Liver (tissue), 9 donors: ENCODE measurements around the gene ALG9. TPM values are rescaled to one million over a fixed set of nuclear protein-coding genes. Genes with fewer than 3 reads are reported as not detected.

ENCODE experiments used
- DNase-seq: peaks from one replicate; pipeline ENCODE4 v3.0.0-alpha.2; 2017; ENCODE audit warnings: low spot score
- H3K27ac ChIP-seq, 2 donors: one replicate each; pipeline ENCODE4 v1.7.0; 2013; ENCODE audit warnings: inconsistent platforms in 2 of 2, low read length in 2 of 2, control low read depth in 1 of 2, low read depth in 1 of 2, mild to moderate bottlenecking in 1 of 2
- H3K27me3 ChIP-seq, 4 donors: one replicate each; pipeline versions ENCODE4 v1.6.1 to v1.7.0; 2013; ENCODE audit warnings: low read length in 3 of 4, inconsistent platforms in 1 of 4, mild to moderate bottlenecking in 1 of 4, moderate library complexity in 1 of 4; ENCODE audit not compliant: control insufficient read depth in 4 of 4, insufficient read depth in 4 of 4
- H3K36me3 ChIP-seq, 4 donors: one replicate each; pipeline versions ENCODE4 v1.6.1 to v1.7.0; 2013; ENCODE audit warnings: low read length in 3 of 4, mild to moderate bottlenecking in 3 of 4, low read depth in 1 of 4, moderate library complexity in 1 of 4; ENCODE audit not compliant: control insufficient read depth in 4 of 4, insufficient read depth in 3 of 4
- H3K4me1 ChIP-seq, 4 donors: one replicate each; pipeline versions ENCODE4 v1.6.1 to v1.7.0; 2013; ENCODE audit warnings: low read length in 3 of 4, mild to moderate bottlenecking in 3 of 4, moderate library complexity in 1 of 4; ENCODE audit not compliant: control insufficient read depth in 4 of 4, insufficient read depth in 4 of 4
- H3K4me3 ChIP-seq, 3 donors: one replicate each; pipeline versions ENCODE4 v1.6.1 to v1.7.0; 2013; ENCODE audit warnings: low read length in 3 of 3, control low read depth in 1 of 3, low read depth in 1 of 3, mild to moderate bottlenecking in 1 of 3
- H3K9ac ChIP-seq, 2 donors: one replicate each; pipeline ENCODE4 v1.7.0; 2013; ENCODE audit warnings: low read length in 2 of 2, mild to moderate bottlenecking in 2 of 2, moderate library complexity in 2 of 2, control low read depth in 1 of 2, low read depth in 1 of 2
- H3K9me3 ChIP-seq, 4 donors: one replicate each; pipeline versions ENCODE4 v1.6.1 to v1.7.0; 2013; ENCODE audit warnings: low read length in 3 of 4; ENCODE audit not compliant: control insufficient read depth in 4 of 4
- ATF3 ChIP-seq: IDR thresholded peaks from 2 replicates; pipeline ENCODE4 v1.6.1; 2016; ENCODE audit warnings: antibody characterized with exemption
- EGR1 ChIP-seq, 2 donors: IDR thresholded peaks; 2 replicates each; pipeline ENCODE4 v1.6.1; 2016 to 2018; ENCODE audit warnings: antibody characterized with exemption in 2 of 2, low read depth in 2 of 2
- FOXA1 ChIP-seq: IDR thresholded peaks from 2 replicates; pipeline ENCODE4 v1.6.1; 2016; ENCODE audit warnings: antibody characterized with exemption
- FOXA2 ChIP-seq: IDR thresholded peaks from 2 replicates; pipeline ENCODE4 v1.6.1; 2016; ENCODE audit warnings: antibody characterized with exemption
- GABPA ChIP-seq, 2 donors: IDR thresholded peaks in 1 of 2; conservative IDR thresholded peaks in 1 of 2; 2 replicates each; pipeline ENCODE4 v1.6.1; 2016; ENCODE audit warnings: antibody characterized with exemption in 2 of 2, mild to moderate bottlenecking in 1 of 2, moderate library complexity in 1 of 2
- HNF4A ChIP-seq, 2 donors: conservative IDR thresholded peaks; 2 replicates each; pipeline ENCODE4 v1.6.1; 2016; ENCODE audit warnings: antibody characterized with exemption in 2 of 2, mild to moderate bottlenecking in 2 of 2
- HNF4G ChIP-seq: IDR thresholded peaks from 2 replicates; pipeline ENCODE4 v1.6.1; 2016; ENCODE audit warnings: antibody characterized with exemption
- JUND ChIP-seq, 2 donors: IDR thresholded peaks; 2 replicates each; pipeline ENCODE4 v1.6.1; 2016; ENCODE audit warnings: antibody characterized with exemption in 2 of 2
- NR2F2 ChIP-seq: IDR thresholded peaks from 2 replicates; pipeline ENCODE4 v1.6.1; 2016; ENCODE audit warnings: antibody characterized with exemption
- RAD21 ChIP-seq, 2 donors: IDR thresholded peaks; 2 replicates each; pipeline ENCODE4 v1.6.1; 2016; ENCODE audit warnings: antibody characterized with exemption in 2 of 2, mild to moderate bottlenecking in 2 of 2
- RXRA ChIP-seq, 2 donors: IDR thresholded peaks; 2 replicates each; pipeline ENCODE4 v1.6.1; 2017 to 2018; ENCODE audit warnings: antibody characterized with exemption in 2 of 2, mild to moderate bottlenecking in 1 of 2
- SP1 ChIP-seq: IDR thresholded peaks from 2 replicates; pipeline ENCODE4 v1.6.1; 2018; ENCODE audit warnings: antibody characterized with exemption, mild to moderate bottlenecking
- TAF1 ChIP-seq: conservative IDR thresholded peaks from 2 replicates; pipeline ENCODE4 v1.6.1; 2016; ENCODE audit warnings: antibody characterized with exemption, mild to moderate bottlenecking
- YY1 ChIP-seq: IDR thresholded peaks from 2 replicates; pipeline ENCODE4 v1.6.1; 2016; ENCODE audit warnings: antibody characterized with exemption, mild to moderate bottlenecking
- ZBTB33 ChIP-seq: IDR thresholded peaks from 2 replicates; pipeline ENCODE4 v1.6.1; 2016; ENCODE audit warnings: antibody characterized with exemption
- WGBS: extraction: QIAGEN DNeasy Blood & Tissue Kit; methylation state at CpG from one replicate; pipeline ENCODE4 v1.1.7; 2013; 5-methylcytosine and 5-hydroxymethylcytosine counted together
- polyA plus RNA-seq, 2 donors: library from polyadenylated mRNA; stranded (reverse) in 1 of 2; unstranded in 1 of 2; fragments of 200-250 nt in 1 of 2; fragments of >200 nt in 1 of 2; fragmentation: Nextera tagmentation in 1 of 2; extraction: Ambion mirVana in 1 of 2; gene quantifications; one replicate each; pipeline versions ENCODE4 v1.2.1 to v1.2.3, GENCODE V29; 2013 to 2015
- total RNA-seq, 2 donors: library from RNA; depleted of rRNA; stranded (reverse); fragments of >200 nt; gene quantifications; one replicate each; pipeline ENCODE4 v1.2.3, GENCODE V29; 2014
- TF ChIP-seq, protein P1 (sequence below): fragments of 150-350 bp; IDR thresholded peaks from 2 replicates; pipeline ENCODE4 v1.5.1; 2017; ENCODE audit warnings: improper control_type of control experiment, low read depth, low read length; ENCODE audit not compliant: missing input control
- TF ChIP-seq, protein P2 (sequence below): IDR thresholded peaks from 2 replicates; pipeline ENCODE4 v1.6.1; 2016; ENCODE audit warnings: antibody characterized with exemption, mild to moderate bottlenecking
- TF ChIP-seq, protein P3 (sequence below): IDR thresholded peaks from 2 replicates; pipeline ENCODE4 v1.6.1; 2016; ENCODE audit warnings: antibody characterized with exemption
- donor health status: healthy.
- donor health status: healthy.
- donor health status: healthy.
- donor health status: healthy.
- donor health status: healthy.

Gene ALG9
- total and polyA plus RNA-seq, 4 donors: 13.7 to 36.3 (median 20.2) TPM

GRCh38 chr11:111807076-111807475 lies 64.3 kb downstream of the ALG9 start:
- no peak for DNase-seq
- Histone ChIP-seq H3K9me3 (no peaks in the 10 kb centered on the region), H3K4me3 (no peak overlapping the region), H3K27ac (no peak overlapping the region), H3K36me3 (peaks cover 2 to 14% (median 6%) of the 10 kb centered on the region in 4 donors), H3K4me1 (peaks cover 0 to 7% (median 0%) of the 10 kb centered on the region in 4 donors), H3K27me3 (no peaks in the 10 kb centered on the region), H3K9ac (no peak overlapping the region)
- TF ChIP-seq ZBTB33 (no peak), RAD21 (IDR thresholded peaks at IDR 0.05) (no peak), TAF1 (no peak), EGR1 (IDR thresholded peaks at IDR 0.05; ENCODE audit: low read depth in 2 of 2) (no peak), GABPA (IDR thresholded peaks at IDR 0.05 in 1 of 2, conservative IDR thresholded peaks at IDR 0.05 in 1 of 2) (no peak), HNF4G (no peak), RXRA (IDR thresholded peaks at IDR 0.05) (no peak), FOXA2 (no peak), SP1 (no peak), ATF3 (no peak), JUND (IDR thresholded peaks at IDR 0.05) (no peak), HNF4A (conservative IDR thresholded peaks at IDR 0.05) (no peak), NR2F2 (no peak), FOXA1 (no peak), YY1 (no peak)
- TF ChIP-seq, protein P1, sequence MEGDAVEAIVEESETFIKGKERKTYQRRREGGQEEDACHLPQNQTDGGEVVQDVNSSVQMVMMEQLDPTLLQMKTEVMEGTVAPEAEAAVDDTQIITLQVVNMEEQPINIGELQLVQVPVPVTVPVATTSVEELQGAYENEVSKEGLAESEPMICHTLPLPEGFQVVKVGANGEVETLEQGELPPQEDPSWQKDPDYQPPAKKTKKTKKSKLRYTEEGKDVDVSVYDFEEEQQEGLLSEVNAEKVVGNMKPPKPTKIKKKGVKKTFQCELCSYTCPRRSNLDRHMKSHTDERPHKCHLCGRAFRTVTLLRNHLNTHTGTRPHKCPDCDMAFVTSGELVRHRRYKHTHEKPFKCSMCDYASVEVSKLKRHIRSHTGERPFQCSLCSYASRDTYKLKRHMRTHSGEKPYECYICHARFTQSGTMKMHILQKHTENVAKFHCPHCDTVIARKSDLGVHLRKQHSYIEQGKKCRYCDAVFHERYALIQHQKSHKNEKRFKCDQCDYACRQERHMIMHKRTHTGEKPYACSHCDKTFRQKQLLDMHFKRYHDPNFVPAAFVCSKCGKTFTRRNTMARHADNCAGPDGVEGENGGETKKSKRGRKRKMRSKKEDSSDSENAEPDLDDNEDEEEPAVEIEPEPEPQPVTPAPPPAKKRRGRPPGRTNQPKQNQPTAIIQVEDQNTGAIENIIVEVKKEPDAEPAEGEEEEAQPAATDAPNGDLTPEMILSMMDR: no peak
- TF ChIP-seq, protein P2, sequence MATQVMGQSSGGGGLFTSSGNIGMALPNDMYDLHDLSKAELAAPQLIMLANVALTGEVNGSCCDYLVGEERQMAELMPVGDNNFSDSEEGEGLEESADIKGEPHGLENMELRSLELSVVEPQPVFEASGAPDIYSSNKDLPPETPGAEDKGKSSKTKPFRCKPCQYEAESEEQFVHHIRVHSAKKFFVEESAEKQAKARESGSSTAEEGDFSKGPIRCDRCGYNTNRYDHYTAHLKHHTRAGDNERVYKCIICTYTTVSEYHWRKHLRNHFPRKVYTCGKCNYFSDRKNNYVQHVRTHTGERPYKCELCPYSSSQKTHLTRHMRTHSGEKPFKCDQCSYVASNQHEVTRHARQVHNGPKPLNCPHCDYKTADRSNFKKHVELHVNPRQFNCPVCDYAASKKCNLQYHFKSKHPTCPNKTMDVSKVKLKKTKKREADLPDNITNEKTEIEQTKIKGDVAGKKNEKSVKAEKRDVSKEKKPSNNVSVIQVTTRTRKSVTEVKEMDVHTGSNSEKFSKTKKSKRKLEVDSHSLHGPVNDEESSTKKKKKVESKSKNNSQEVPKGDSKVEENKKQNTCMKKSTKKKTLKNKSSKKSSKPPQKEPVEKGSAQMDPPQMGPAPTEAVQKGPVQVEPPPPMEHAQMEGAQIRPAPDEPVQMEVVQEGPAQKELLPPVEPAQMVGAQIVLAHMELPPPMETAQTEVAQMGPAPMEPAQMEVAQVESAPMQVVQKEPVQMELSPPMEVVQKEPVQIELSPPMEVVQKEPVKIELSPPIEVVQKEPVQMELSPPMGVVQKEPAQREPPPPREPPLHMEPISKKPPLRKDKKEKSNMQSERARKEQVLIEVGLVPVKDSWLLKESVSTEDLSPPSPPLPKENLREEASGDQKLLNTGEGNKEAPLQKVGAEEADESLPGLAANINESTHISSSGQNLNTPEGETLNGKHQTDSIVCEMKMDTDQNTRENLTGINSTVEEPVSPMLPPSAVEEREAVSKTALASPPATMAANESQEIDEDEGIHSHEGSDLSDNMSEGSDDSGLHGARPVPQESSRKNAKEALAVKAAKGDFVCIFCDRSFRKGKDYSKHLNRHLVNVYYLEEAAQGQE: no peak
- TF ChIP-seq, protein P3, sequence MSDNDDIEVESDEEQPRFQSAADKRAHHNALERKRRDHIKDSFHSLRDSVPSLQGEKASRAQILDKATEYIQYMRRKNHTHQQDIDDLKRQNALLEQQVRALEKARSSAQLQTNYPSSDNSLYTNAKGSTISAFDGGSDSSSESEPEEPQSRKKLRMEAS: no peak
- 97% methylated on average over 1 of the region's 1 CpG for WGBS
